ENCODE results near the gene UBE2D4.
"Not testable (repeated sequence)": the region's sequence is repeated elsewhere in the genome, so short reads cannot be mapped to it uniquely, and the experiment has no call there.

Gene UBE2D4

GRCh38 chr7:43925984-43926797, at the start of gene UBE2D4:
UBE2D4 (plus strand) TSS chr7:43926436; CDS start chr7:43926533, 97 bp downstream.
- DNase-seq (ENCODE audit: low read depth) = no peak

GRCh38 chr7:43876976-43877745, 49.1 kb upstream of the UBE2D4 start:
- DNase-seq (ENCODE audit: low read depth) = no peak

GRCh38 chr7:43877968-43878864, 48.0 kb upstream of the UBE2D4 start:
- no peak for DNase-seq (ENCODE audit: low read depth)

- no peak for DNase-seq (ENCODE audit: low read depth)
Measured at GRCh38 chr7:43878867-43879266, 47.4 kb upstream of the UBE2D4 start.

DNA sequence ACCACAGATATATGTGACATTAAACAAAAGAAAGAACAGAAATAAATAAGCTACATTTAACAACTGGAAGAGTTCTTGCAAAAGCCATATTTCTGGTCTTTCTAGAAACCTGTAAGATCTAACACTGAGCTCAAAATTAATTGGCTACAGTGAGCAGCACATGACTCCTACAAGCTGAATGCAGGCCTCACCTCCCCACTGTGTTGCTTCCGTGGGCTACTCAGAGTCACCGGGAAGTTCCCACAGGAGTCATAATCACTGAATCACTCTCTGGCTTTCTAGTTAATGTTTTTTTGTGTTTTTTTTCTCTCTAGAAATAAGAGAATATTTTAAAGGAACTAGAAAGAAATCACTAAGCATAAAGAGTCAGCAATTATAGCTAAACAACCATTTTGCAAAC, 46.8 kb upstream of the UBE2D4 start:
- no peak for DNase-seq (ENCODE audit: low read depth)

DNA sequence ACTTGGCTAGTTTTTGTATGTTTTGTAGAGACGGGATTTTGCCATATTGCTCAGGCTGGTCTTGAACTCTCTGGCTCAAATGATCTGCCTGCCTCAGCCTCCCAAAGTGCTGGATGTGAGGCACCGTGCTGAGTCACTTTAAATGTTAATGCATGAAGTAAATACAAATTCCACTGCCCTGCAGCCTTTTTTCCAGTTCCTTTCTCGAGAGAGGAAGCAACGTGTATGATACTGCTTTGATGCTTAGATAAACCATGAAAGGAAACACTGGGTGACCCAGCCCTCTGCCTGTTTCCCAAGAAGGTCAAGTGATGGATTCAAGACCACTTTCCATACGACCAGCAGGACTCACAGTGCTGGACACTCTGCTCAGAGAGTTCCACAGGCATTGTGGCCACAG, 45.6 kb upstream of the UBE2D4 start:
- no peak for DNase-seq (ENCODE audit: low read depth)

- DNase-seq (ENCODE audit: low read depth) = no peak
Measured at GRCh38 chr7:43884209-43884608, 42.0 kb upstream of the UBE2D4 start.

- no peak for DNase-seq (ENCODE audit: low read depth)
Measured at GRCh38 chr7:43884617-43885016, 41.6 kb upstream of the UBE2D4 start.

DNA sequence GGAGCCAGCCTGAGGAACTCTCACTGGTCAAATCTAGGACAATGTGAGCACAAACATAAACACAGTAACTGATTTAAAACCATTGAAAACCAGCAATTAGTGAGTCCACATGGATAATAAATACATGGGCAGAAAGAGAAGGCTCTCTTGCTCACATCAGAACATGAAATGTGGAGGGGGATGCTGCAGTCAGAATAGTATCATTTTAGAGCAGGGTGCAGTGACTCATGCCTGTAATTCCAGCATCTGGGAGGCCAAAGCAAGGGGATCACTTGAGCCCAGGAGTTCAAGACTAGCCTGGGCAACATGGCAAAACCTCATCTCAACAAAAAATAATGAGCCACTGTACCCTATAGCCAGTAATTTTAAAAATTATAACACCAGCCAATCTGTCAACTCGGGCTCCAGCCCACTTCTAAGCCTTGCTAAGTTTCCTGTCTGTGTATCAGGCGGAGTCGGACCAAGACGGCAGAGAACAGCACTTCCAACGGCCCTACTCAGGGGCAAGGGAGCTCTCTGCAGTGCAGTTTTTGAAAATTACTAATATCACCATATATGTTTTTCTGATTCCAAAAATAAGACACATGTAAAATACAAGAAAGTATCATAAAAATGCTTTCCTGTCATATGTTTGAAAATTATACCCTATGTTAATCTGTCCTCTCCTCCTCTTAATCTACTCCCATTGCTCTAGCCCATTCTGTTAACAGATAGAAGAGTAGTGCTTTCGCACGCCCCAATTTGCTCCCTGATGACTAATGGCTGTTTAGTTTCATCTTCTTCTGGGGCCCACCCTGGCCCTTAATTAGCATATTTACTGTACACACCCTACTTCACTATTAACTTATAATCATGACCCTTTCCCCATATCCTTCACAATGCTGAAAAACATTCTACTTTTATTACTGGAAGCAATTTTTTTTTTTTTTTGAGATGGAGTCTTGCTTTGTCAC, 37.0 kb upstream of the UBE2D4 start:
- DNase-seq (ENCODE audit: low read depth) = no peak

DNA sequence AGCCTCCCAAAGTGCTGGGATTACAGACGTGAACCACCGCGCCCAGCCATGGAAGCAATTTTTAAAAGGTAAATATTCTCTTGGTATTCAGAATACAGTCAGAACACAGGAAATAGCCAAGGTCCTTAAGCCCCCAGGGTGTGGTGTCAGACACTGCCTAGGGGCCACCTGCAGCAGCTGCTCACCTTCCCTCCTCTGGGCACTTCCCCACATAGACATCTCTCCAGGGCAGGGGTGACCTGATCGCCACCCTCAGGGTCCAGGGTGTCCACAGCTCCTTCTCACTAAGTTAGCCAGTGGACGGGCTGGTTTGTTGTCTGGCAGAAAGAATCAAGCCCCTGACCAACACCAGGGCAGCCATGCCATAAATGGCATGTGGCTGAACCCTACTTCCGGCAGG, 35.8 kb upstream of the UBE2D4 start:
- DNase-seq (ENCODE audit: low read depth) = no peak

GRCh38 chr7:43891069-43891955, 34.9 kb upstream of the UBE2D4 start:
- no peak for DNase-seq (ENCODE audit: low read depth)

- no peak for DNase-seq (ENCODE audit: low read depth)
Measured at GRCh38 chr7:43895847-43896415, 30.3 kb upstream of the UBE2D4 start.

- DNase-seq (ENCODE audit: low read depth) = not testable (repeated sequence)
Measured at GRCh38 chr7:43898571-43898970, 27.7 kb upstream of the UBE2D4 start.

DNA sequence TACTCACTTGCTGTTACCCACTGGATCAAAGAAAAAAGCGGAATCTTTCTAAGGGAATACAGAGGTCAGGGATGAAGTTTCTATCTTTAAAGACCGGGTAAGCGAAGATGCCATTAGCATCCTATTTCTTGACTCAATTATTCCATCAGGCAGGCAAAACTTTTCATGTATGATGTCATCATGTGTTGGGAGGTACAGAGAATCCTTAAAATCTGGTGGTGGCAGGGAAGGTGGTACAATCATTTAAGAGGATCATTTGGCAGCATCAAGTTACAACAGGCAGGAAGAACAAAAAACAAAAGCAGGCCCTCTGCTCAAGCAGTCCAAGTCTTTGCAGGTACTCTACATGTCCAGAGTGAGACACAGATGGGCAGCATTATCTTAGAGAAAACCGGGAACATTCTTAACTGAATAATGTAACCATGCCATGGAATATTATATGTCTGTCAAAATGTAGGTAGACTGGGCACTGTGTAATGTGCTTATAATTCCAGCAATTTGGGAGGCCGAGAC, 23.6 kb upstream of the UBE2D4 start:
- DNase-seq (ENCODE audit: low read depth) = no peak

DNA sequence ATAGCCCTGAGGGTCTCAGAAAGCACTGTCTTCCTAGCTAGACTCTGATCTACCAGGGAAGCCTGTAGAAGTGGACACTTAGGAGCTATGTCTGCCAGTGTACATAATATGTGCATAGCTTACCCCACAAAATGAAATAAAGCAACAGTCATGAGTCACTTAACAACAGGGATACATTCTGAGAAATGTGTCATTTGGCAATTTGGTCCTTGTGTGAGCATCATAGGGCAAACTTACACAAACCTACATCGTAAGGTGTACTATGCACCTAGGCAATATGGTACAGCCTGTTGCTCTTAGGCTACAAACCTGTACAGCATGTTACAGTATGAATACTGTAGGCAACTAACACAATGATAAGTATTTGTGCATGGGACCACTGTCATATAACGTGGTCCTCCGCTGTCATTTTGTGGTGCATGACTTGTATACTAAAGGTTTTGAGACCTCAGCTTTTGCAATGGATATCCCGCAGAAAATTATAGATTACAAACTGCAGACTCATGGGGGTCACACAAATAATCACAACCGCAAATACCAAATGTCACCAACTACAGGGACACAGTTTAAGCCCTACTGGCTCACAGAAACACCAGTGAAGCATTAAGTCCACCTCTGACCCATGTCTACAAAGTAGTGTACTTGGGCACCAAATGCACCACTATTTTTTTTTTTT, 21.6 kb upstream of the UBE2D4 start:
- no peak for DNase-seq (ENCODE audit: low read depth)

- DNase-seq (ENCODE audit: low read depth) = no peak
Measured at GRCh38 chr7:43905209-43905946, 20.9 kb upstream of the UBE2D4 start.

DNA sequence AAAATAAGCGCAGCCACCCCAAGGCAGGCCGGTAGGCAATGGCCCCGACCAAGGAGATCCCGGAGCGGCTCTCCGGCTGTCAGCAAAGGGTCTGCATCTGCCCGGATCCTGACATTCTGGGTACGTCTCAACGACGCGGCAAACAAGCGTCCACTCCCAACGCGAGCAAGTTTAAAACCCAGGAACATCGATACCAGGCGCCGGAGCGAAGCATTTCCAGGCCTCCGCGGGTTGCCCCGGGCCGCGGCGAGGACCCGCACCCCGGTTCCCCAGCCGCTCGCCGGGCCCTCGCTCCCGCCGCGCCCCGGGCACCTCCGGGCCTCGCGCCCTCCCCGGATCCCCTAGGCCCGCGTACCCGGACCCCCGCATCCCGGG, 20.3 kb upstream of the UBE2D4 start:
- no peak for DNase-seq (ENCODE audit: low read depth)

GRCh38 chr7:43906331-43907010, 19.8 kb upstream of the UBE2D4 start, which contains the start of gene URGCP:
URGCP (minus strand) TSS chr7:43906596; CDS start chr7:43906575, 21 bp downstream.
- DNase-seq (ENCODE audit: low read depth) = no peak

Measured in HS-27A (cell line).